GM18498 (cell line): ENCODE measurements around the gene ACTRT3.
"Not testable (repeated sequence)": the region's sequence is repeated elsewhere in the genome, so short reads cannot be mapped to it uniquely, and the experiment has no call there.

ENCODE experiments used
- ATAC-seq: cut with Tn5 transposase; IDR thresholded peaks from one replicate; pipeline ENCODE4 v1.9.1; 2021; ENCODE audit warnings: mild to moderate bottlenecking, moderate library complexity; ENCODE audit not compliant: unreplicated experiment

ACTRT3 gene

GRCh38 chr3:169772897-169773816 is 3.8 kb upstream of the ACTRT3 start, which contains the start of gene MYNN:
Gene MYNN (plus strand): TSS chr3:169773396. CDS start chr3:169774296, 900 bp downstream.
- peak; percentile 85 for ATAC-seq

DNA sequence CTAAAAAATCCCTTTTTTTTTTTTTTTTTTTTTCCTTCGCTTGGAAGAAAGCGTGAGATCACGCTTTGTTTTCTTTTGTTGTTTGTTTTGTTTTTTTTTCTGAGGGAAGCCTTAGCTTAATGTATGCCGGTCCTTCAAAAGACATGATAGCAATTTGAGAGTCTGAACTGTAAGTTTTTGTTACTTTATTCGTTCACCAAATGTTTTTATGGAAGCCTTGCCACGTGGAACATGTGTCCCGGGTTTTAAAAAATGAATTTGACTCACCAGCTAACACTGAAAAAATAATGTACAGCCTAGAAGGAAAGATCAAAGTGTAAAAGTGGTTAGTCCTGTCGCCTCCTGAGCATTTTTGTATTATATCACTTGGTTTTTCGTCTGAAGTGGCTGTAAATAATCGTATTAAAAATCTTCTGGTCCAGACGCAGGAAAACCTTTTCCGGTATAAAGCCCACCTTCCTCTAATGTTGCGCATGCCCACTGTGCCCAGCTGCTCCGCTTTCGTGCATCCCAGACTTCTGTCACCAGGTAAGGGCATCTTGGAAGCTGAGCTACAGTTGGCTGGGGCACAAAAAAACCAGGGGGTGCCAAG is 3.0 kb upstream of the ACTRT3 start:
- peak; percentile 14 for ATAC-seq

DNA sequence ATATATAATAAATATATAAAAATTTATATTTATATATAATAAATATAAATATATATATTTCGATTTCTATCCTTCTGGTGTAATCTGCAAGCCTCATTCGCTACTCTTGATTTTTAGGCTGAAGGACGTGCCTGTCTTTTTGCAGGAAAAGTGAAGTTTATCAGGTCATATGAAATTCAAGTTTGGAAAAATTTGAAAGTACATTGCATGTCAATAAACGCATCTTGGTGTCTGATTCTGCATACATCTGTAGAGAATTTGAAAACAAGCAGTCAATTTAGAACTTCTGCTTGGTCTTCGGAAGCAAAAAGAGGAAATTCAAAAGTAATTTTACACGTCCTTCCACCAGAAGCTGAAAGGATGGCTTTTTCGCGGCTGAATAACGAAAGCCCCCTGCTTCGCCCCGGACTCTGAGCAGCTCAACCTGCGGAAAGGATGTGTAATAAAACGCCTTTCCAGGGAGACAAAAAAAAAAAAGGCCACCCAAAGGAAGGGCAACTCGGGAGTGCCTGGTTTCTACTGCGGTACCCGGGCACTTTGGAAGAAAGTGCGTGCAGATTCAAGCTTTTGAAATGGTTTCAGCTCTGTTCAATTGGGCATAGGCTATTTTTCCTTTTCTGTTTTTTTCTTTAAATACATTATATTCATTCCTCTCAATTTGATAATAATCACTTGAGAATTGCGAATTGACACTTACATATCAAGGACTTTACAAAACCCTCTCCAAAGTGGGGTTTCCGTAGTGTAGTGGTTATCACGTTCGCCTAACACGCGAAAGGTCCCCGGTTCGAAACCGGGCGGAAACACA is 2.3 kb upstream of the ACTRT3 start:
- ATAC-seq: peak; percentile 18

- peak; percentile 79 for ATAC-seq
Observed at GRCh38 chr3:169764882-169765612, 4.3 kb downstream of the ACTRT3 start, which contains the start of gene TERC. Gene TERC (minus strand): TSS chr3:169765060.

DNA sequence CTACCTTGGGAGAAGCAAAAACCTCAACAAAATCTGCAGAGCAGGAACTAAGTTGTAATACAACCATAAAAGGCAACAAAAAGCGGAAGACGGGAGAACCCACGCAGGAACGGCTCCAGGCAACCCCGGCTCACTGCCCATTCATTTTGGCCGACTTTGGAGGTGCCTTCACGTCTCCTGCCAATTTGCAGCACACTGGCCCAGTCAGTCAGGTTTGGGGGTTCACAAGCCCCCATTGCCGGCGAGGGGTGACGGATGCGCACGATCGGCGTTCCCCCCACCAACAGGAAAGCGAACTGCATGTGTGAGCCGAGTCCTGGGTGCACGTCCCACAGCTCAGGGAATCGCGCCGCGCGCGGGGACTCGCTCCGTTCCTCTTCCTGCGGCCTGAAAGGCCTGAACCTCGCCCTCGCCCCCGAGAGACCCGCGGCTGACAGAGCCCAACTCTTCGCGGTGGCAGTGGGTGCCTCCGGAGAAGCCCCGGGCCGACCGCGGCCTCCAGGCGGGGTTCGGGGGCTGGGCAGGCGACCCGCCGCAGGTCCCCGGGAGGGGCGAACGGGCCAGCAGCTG is 5.0 kb downstream of the ACTRT3 start:
- ATAC-seq: peak; percentile 46

GRCh38 chr3:169760479-169760878 is 8.9 kb downstream of the ACTRT3 start:
- no peak for ATAC-seq

DNA sequence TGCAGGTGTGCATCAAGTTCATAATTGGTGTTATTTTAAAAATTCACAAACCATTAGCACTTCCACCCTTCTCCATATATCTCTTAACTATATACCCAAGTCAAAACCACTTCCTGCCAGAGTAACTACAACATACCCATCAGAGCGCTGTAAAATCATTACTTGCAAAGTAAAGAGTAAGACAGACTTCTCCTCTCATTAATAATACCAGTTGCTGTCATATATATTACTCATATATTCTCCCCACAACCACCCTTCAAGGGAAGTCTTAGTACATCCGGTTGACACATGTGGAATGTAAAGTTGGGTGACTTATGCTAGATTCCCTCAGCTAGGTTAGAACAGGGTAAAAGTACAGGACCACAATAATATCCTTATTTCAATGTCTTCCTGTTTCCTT is 10.1 kb downstream of the ACTRT3 start:
- ATAC-seq: peak; percentile 45

GRCh38 chr3:169758359-169758994 is 10.9 kb downstream of the ACTRT3 start:
- ATAC-seq: no peak

DNA sequence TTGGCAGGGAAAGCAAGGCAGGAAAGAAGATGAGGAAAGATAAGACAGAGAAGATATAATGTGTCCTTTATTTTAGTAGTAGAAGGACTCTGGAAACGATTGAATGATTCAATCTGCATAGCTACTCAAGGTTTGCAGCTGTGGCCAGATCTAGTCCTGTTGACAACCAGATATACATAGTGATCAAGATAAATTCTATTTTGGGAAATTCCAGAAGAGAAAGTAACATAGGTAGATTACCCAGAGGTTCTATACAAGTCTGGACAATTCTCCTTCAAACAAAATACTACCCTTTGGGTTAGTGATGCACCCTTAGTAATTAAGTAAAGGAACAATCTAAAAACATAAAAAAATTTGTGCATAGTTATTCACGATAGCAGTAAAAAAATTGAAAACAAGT is 13.9 kb downstream of the ACTRT3 start:
- no peak for ATAC-seq

DNA sequence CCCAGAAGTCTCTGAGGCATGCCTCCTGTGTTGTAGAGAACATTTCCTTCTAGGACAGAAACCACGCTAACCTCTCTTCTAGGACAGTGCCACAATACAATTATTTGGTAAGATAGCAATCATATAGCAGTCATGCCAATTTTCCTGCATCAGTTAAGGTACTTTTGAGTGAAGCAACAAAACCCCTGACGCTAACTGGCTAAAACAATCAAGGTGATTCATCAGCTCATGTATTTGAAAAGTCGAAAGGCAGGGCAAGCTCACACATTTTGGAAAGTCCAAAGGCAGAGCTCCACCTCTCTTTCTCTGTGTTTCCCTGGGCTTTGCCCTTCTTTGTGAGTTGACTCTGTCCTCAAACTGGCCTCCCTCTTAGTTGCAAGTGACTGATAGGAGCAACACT is 14.7 kb downstream of the ACTRT3 start:
- no peak for ATAC-seq

- ATAC-seq: no peak
Observed at GRCh38 chr3:169751875-169752274, 17.5 kb downstream of the ACTRT3 start.

GRCh38 chr3:169750665-169751064 is 18.7 kb downstream of the ACTRT3 start:
- ATAC-seq: no peak

GRCh38 chr3:169748670-169749069 is 20.7 kb downstream of the ACTRT3 start:
- ATAC-seq: no peak

- ATAC-seq: no peak
Observed at GRCh38 chr3:169746924-169747323, 22.4 kb downstream of the ACTRT3 start.

- ATAC-seq: no peak
Observed at GRCh38 chr3:169744366-169745054, 24.9 kb downstream of the ACTRT3 start.

DNA sequence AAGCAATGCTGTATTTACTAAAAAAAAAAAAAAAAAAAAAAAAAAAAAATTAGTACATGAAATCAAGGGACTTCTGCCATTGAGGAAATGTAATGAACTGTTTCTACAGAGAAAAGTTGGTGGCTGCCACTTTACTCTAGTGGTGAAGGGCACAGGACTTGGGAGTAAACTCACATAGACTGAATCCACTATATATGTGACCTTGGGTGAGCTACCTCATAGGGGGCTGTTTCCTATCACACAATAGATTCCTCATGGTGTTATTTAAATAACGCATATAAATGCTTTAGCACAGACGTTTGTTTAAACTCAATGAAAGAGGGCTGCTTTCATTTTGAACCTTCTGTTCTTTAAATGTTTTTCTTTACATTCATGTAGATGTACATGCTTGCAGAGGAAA is 30.3 kb downstream of the ACTRT3 start:
- ATAC-seq: no peak

DNA sequence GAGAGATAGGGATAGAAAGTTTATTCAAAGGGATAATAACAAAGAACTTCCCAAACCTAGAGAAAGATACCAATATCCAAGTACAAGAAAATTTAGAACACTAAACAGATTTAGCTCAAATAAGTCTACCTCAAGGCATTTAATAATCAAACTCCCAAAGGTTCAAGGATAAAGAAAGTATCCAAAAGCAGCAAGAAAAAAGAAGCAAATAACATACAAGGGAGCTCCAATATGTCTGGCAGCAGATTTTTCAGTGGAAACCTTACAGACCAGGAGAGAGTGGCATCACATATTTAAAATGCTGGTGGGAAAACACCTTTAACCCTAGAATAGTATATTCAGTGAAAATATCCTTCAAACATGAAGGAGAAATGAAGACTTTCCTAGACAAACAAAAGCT is 37.5 kb downstream of the ACTRT3 start:
- ATAC-seq: not testable (repeated sequence)

DNA sequence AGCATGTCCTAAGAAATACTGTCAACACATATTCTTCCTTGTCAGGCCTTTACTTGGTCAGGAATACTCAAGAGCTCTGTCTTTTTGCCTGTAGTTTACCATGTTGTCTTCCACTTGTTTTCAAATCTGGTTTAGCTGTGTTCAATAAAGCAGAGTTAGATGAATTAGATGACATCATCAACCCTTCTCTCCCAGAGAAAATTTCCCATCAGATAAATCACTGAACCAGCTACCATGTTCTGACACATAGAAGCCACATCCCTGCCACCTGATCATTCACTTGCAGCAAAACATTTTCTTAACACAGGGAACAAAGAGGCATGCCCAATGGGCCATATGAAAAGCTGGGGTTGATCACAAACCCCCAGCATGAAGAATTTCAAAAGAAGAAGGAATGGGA is 46.6 kb downstream of the ACTRT3 start:
- no peak for ATAC-seq

DNA sequence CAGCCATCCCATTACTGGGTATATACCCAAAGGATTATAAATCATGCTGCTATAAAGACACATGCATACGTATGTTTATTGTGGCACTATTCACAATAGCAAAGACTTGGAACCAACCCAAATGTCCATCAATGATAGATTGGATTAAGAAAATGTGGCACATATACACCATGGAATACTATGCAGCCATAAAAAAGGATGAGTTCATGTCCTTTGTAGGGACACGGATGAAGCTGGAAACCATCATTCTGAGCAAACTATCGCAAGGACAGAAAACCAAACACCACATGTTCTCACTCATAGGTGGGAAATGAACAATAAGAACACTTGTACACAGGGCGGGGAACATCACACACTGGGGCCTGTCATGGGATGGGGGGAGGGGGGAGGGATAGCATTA is 50.9 kb downstream of the ACTRT3 start:
- ATAC-seq: not testable (repeated sequence)
